ENCODE data around the gene CTNNAL1. TPM values are rescaled to one million over a fixed set of nuclear protein-coding genes. Genes with fewer than 3 reads are reported as not detected.

CTNNAL1 gene
- total and polyA plus RNA-seq, 2 donors (not counting 3 experiments of a cell fraction or from before 2014, with no cell fraction given) = 29.5 to 76.2 TPM

DNA sequence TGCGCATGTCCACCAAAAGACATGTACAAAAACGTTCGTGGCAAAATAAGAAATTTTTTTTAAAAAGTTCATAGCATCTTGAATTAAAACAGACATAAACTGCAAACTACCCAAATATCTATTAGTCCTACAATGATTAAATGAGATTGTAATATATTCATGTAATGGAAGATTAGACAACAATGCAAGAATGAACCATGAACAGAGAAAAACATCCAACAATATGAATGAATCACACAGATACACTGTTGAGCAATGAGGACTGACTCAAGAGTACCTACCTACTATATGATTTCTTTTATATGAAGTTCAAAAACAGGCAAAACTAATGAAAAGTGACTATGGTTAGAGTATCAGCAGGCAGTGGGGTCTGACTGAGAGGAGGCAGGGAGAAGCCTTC, 17.9 kb upstream of the CTNNAL1 start:
- H3K4me2 ChIP-seq (ENCODE audit: insufficient read depth, low read length) = no peak overlapping the region
- H3K27ac ChIP-seq (ENCODE audit: insufficient read depth, low read depth, low read length) = no peak overlapping the region
- no peak overlapping the region for H3K9ac ChIP-seq (replicated peaks; ENCODE audit: extremely low read depth, insufficient read depth, low read length)
- BruUV-seq (replicated peaks) = no TSS peak
- no peak overlapping the region for H3K4me3 ChIP-seq (replicated peaks in 1 of 3; ENCODE audit: insufficient read depth in 1 of 3, low read depth in 1 of 3, low read length in 3 of 3)
- ChIA-PET POLR2A (no interaction called here), CTCF (no interaction called here)
- DNase-seq (ENCODE audit: low read depth, low spot score) (no peak), FAIRE-seq (no peak)
- peaks cover 0 to 5% of the 10 kb centered on the region in 2 experiments for H3K36me3 ChIP-seq (ENCODE audit: control insufficient read depth in 2 of 2, extremely low read depth in 1 of 2, insufficient read depth in 2 of 2, low read length in 2 of 2)
- peaks cover 18% of the 10 kb centered on the region for H3K4me1 ChIP-seq (ENCODE audit: control insufficient read depth, extremely low read depth, insufficient read depth, low read length)
- no peaks in the 10 kb centered on the region for H4K20me1 ChIP-seq (replicated peaks; ENCODE audit: control insufficient read depth, extremely low read depth, insufficient read depth, low read length)
- intact Hi-C loops (cut with micrococcal nuclease) (no loop called here), dilution Hi-C loops (cut with MboI; ENCODE audit: extremely low pct_ligation_motif_present, low sequenced_read_pairs) (no loop called here)
- peaks cover 2% of the 10 kb centered on the region for H3K79me2 ChIP-seq (ENCODE audit: control insufficient read depth, insufficient read depth, low read length)
- no peak for TF ChIP-seq POLR2AphosphoS5 (IDR thresholded peaks at IDR 0.05; ENCODE audit: insufficient read depth, low read depth, low read length)
- TF ChIP-seq JUN (IDR thresholded peaks at IDR 0.05; ENCODE audit: borderline replicate concordance, insufficient read depth, insufficient read length, low read depth) = no peak
- no peaks in the 10 kb centered on the region for H3K9me1 ChIP-seq (replicated peaks; ENCODE audit: control insufficient read depth, extremely low read depth, insufficient read depth, low read length)
- H3K9me3 ChIP-seq (replicated peaks; ENCODE audit: control insufficient read depth, insufficient read depth, low read length) = no peaks in the 10 kb centered on the region
- H2AFZ ChIP-seq (ENCODE audit: low read depth, low read length) = no peak overlapping the region
- H3K27me3 ChIP-seq (ENCODE audit: control insufficient read depth in 2 of 2, insufficient read depth in 2 of 2, low read length in 2 of 2) = no peaks in the 10 kb centered on the region

DNA sequence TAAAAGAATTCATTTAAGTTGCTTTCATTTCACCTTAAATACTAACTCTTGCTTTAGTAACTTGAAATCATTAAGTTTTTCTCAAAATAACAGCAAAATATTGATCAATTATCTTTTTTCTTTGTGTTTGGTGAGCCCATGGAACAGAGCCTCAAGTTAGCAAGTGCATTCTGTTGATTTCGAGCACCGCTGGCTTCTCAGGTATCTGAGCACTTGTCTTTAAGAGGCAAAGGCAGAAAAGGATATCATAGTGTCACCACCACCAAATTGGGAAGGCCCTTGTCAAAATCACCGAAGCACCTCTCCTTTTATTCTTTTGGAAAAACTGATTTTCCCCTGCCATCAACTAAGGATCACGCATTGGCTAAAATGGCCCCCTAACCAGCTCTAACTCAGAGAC, 17.1 kb upstream of the CTNNAL1 start:
- TF ChIP-seq MYC (IDR thresholded peaks at IDR 0.05; ENCODE audit: low read depth, low read length) = no peak
- TF ChIP-seq, protein P1, sequence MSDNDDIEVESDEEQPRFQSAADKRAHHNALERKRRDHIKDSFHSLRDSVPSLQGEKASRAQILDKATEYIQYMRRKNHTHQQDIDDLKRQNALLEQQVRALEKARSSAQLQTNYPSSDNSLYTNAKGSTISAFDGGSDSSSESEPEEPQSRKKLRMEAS (IDR thresholded peaks at IDR 0.05; ENCODE audit: insufficient read depth, insufficient read length) = no peak
- no peak for TF ChIP-seq FOS (IDR thresholded peaks at IDR 0.05; ENCODE audit: borderline replicate concordance, insufficient read depth, low read length)
- TF ChIP-seq EZH2 (IDR thresholded peaks at IDR 0.05; ENCODE audit: borderline replicate concordance, low read depth, low read length, severe bottlenecking) = no peak
- TF ChIP-seq, protein P2, sequence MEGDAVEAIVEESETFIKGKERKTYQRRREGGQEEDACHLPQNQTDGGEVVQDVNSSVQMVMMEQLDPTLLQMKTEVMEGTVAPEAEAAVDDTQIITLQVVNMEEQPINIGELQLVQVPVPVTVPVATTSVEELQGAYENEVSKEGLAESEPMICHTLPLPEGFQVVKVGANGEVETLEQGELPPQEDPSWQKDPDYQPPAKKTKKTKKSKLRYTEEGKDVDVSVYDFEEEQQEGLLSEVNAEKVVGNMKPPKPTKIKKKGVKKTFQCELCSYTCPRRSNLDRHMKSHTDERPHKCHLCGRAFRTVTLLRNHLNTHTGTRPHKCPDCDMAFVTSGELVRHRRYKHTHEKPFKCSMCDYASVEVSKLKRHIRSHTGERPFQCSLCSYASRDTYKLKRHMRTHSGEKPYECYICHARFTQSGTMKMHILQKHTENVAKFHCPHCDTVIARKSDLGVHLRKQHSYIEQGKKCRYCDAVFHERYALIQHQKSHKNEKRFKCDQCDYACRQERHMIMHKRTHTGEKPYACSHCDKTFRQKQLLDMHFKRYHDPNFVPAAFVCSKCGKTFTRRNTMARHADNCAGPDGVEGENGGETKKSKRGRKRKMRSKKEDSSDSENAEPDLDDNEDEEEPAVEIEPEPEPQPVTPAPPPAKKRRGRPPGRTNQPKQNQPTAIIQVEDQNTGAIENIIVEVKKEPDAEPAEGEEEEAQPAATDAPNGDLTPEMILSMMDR (IDR thresholded peaks at IDR 0.05; ENCODE audit: extremely low read depth in 1 of 2, insufficient read depth in 1 of 2, low read depth in 1 of 2, low read length in 2 of 2) = no peak
- TF ChIP-seq POLR2AphosphoS5 (IDR thresholded peaks at IDR 0.05; ENCODE audit: insufficient read depth, low read depth, low read length) = no peak
- TF ChIP-seq POLR2A (IDR thresholded peaks at IDR 0.05; ENCODE audit: low read depth, low read length) = no peak
- TF ChIP-seq JUN (IDR thresholded peaks at IDR 0.05; ENCODE audit: borderline replicate concordance, insufficient read depth, insufficient read length, low read depth) = no peak
- TF ChIP-seq GATA2 (IDR thresholded peaks at IDR 0.05; ENCODE audit: insufficient read depth, insufficient read length, low read depth, low read length) = no peak
- Histone ChIP-seq H4K20me1 (replicated peaks; ENCODE audit: control insufficient read depth, extremely low read depth, insufficient read depth, low read length) (no peaks in the 10 kb centered on the region), H3K27ac (ENCODE audit: insufficient read depth, low read depth, low read length) (no peak overlapping the region), H3K79me2 (ENCODE audit: control insufficient read depth, insufficient read depth, low read length) (peaks cover 2% of the 10 kb centered on the region), H3K9me3 (replicated peaks; ENCODE audit: control insufficient read depth, insufficient read depth, low read length) (no peaks in the 10 kb centered on the region), H3K4me2 (ENCODE audit: insufficient read depth, low read length) (no peak overlapping the region), H3K4me3 (replicated peaks in 1 of 3; ENCODE audit: insufficient read depth in 1 of 3, low read depth in 1 of 3, low read length in 3 of 3) (no peak overlapping the region), H3K9me1 (replicated peaks; ENCODE audit: control insufficient read depth, extremely low read depth, insufficient read depth, low read length) (no peaks in the 10 kb centered on the region), H3K4me1 (ENCODE audit: control insufficient read depth, extremely low read depth, insufficient read depth, low read length) (peaks cover 11% of the 10 kb centered on the region), H3K27me3 (ENCODE audit: control insufficient read depth in 2 of 2, insufficient read depth in 2 of 2, low read length in 2 of 2) (no peaks in the 10 kb centered on the region), H2AFZ (ENCODE audit: low read depth, low read length) (no peak overlapping the region), H3K36me3 (ENCODE audit: control insufficient read depth in 2 of 2, extremely low read depth in 1 of 2, insufficient read depth in 2 of 2, low read length in 2 of 2) (peaks cover 0 to 5% of the 10 kb centered on the region in 2 experiments), H3K9ac (replicated peaks; ENCODE audit: extremely low read depth, insufficient read depth, low read length) (no peak overlapping the region)
- BruUV-seq (replicated peaks) = no TSS peak
- dilution Hi-C loops (cut with MboI; ENCODE audit: extremely low pct_ligation_motif_present, low sequenced_read_pairs) (no loop called here), intact Hi-C loops (cut with micrococcal nuclease) (no loop called here)
- ChIA-PET CTCF (no interaction called here), POLR2A (no interaction called here)
- FAIRE-seq (peak; percentile 18), DNase-seq (ENCODE audit: low read depth, low spot score) (no peak)
